HG03280 (cell line): ENCODE results near the gene ERN1.

Source experiments
- ATAC-seq: cut with Tn5 transposase; IDR thresholded peaks from one replicate; pipeline ENCODE4 v1.9.1; 2021; ENCODE audit warnings: mild to moderate bottlenecking, moderate library complexity; ENCODE audit not compliant: unreplicated experiment

Gene ERN1

GRCh38 chr17:64065161-64065560 lies 64.8 kb downstream of the ERN1 start:
- ATAC-seq = no peak

GRCh38 chr17:64064331-64064730 lies 65.6 kb downstream of the ERN1 start:
- ATAC-seq = no peak

- ATAC-seq = no peak
These were observed 66.1 kb downstream of the ERN1 start for GRCh38 chr17:64063766-64064224.

- ATAC-seq = no peak
These were observed 66.9 kb downstream of the ERN1 start for GRCh38 chr17:64063088-64063487.

- peak; percentile 35 for ATAC-seq
These were observed 68.6 kb downstream of the ERN1 start for GRCh38 chr17:64061178-64061898.

- ATAC-seq = no peak
These were observed 69.6 kb downstream of the ERN1 start for GRCh38 chr17:64060331-64060730.

DNA sequence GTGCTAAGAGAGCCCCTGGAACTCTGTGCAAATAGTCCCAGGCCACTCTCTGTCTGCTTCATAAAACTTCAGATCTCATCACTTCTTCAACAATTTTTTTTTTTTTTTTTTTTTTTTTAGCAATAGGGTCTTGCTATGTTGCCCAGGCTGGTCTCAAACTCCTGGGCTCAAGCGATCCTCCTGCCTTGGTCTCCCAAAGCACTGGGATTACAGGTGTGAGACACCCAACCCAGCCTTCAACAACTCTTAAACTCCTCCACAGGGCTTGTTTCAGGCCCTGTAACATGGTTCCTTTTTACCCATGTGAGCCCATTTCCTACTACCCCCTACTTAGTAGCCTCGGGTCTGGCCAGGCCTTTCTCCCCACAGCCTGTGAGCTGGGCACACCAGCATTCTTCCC lies 70.2 kb downstream of the ERN1 start:
- ATAC-seq = no peak

DNA sequence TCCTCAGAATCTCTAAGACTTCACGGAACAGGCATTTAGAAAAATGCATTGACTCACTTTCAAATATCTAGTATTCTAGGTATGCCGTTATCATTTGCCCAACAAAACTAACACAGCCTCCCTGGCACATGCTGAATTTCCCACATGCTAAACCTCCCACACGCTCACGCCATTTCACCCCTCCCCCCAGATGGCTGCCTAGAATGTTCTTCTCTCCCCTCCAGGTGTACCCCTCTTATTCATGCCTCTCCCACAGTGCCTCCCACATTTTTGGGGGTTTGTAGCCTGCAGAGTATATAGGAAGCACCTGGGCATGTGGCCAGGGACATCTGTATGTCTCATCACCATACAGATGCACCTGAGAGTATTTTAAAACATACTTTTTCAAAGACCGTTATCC lies 71.3 kb downstream of the ERN1 start:
- no peak for ATAC-seq

DNA sequence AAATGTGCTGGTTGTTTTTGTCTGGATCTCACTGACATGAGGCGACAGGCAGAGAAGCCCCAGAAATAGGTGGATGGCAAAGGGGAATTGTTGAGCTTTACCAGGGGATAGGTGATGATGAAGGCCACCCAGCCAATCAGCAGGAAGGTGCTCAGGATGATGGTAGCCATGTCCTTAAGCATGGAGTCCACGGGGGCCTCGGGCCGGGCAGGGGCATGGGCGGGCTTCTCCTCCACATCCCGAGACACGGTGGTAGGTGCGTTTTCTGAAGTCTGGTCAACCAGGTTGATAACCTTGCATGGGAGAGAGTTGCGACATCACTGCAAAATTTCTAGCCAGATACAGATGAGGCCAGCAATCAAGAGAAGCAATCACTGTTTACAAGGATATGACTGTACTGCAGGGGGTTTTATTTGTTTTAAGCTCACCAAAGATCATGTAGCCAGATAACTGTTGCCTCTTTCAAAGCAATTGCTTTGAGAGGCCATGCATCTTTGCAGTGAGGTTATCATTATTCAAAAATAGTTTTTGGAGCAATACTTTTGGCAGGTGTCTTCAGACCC lies 72.2 kb downstream of the ERN1 start:
- ATAC-seq = no peak

DNA sequence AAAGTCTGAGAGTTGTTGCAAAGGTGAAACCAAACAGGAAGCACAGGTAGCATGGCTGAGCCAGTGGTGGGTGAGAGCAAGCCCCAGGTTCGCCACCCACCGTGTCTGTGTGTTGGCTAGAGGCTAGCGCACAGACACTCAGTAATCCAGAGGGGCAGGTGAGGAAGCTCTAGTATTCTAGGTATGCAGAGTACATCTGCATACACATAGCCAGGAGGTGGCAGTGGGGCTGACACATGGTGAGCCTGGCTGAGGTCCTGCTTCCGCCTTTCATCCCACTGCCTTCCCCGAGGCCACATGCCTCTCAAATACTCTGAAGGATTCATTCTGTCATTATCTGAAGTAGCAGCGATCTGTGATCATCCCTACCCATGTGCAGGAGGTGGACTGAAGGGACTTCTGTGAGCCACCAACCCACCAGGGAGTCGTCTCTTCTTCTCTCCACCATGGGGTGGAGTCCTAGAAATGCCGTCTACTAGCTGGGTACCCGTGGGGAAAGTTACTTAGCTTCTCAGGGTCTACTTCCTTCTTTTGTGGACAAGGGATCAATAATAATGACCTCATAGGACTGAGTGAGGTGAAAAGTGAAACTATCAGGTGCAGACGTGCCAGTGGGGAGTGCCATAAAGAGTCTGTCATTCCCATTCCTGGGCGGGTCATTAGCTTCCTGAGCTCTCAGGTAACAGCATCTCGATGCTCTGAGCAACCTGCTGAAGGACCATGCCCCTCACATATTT lies 73.5 kb downstream of the ERN1 start:
- peak; percentile 77 for ATAC-seq

DNA sequence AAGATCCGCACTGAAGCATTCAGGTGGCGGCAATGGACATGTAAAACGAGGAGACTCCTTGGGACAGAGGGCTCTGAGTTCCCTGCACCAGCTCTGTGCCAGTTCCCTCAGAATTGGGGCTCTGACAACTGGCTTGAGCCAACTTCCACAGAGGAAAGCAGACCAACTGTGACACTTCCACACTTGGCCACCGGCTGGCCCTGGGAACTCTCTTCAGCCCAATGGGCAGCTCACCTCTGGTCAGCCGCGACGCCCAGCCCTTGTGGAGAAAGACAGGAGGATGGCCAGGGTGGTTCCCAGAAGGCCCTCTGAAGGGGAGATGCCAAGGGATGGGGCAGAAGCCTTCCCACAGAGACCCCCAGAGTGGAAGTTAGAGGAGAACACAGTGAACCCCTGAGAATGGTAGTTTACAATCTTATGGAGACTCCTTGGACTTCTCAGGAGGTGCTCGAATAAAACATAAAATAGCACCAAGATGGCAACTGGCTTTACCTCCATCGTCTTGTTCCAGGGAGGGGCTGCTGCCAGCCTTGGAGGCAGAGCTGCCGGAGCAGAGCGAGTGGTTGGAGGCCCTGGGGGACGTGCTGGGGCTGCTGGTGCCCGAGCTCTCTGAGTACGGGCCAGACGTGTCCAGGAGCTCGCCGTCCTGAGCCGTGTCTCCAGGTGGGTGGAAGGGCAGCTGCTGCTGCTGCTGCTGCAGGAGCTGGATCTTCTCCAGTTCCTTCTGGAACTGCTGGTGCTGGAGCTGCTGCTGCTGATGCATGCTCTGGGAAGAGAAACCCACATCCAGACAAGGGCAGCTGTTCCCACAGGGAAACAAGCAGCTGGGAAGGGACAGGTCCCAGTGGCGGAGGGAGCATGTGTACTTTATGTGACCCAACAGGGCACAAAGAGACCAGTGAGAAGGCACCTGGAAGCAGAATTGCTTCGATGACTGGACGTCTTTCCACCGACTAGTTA lies 74.5 kb downstream of the ERN1 start:
- no peak for ATAC-seq

DNA sequence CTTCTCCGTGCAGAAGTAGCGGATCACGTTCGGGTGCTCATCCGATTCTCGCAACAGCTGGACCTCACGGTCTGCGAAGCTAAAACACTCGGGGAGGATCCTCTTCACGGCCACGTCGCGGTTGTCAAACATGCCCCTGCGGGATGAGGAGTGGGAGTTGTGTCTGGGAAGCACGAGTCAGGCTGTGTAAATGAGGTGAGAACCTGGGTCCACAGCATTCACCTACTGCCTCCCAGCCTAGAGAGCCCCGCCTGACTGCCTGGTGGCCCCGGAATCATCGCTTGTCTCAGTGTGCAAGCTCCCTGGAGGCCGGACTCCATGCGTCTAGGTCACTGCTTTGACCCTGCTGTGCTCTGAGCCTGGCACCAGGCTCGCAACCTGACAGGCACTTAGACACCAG lies 75.6 kb downstream of the ERN1 start:
- no peak for ATAC-seq

GRCh38 chr17:64053101-64053500 lies 76.8 kb downstream of the ERN1 start:
- no peak for ATAC-seq

DNA sequence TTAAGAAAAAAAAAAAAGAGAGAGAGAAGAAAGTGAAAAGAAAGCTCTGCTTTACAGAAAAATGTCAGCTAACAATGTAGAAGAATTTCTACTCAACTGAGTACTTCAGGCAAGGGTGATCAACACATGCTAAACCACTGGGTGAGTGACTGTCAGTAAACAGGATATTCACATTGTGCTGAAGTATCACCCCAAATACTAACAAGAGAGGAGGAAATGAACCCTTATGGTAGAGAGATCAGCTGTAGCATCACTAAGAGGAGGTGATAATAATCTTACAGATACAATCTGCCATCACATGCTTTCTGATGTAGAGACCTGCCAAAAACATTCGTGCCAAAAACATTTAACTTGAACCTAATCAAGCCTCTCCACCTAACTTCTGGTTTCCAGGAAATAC lies 78.8 kb downstream of the ERN1 start:
- no peak for ATAC-seq

GRCh38 chr17:64048805-64049204 lies 81.1 kb downstream of the ERN1 start:
- ATAC-seq = no peak

DNA sequence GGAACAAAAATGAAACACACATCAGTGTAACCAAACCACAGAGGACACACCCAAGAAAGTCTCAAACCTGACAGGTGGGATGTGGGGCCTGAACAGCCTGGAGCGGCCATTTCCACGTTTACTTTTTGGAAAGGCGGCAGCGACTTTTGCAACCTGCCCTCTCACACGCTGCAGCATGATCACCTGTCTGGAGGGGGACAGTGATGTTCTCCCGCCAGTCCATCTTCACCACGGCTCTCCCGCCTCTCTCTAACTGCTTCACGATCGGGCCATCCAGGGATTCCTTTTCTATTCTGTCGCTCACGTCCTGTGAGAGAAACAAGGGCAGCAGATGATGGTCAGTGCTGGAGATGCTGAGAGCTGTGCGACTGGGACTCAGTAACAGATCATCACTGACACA lies 84.8 kb downstream of the ERN1 start:
- no peak for ATAC-seq

- ATAC-seq = no peak
These were observed 87.1 kb downstream of the ERN1 start for GRCh38 chr17:64042700-64043485.

- no peak for ATAC-seq
These were observed 88.0 kb downstream of the ERN1 start for GRCh38 chr17:64041912-64042311.

GRCh38 chr17:64040206-64040605 lies 89.7 kb downstream of the ERN1 start:
- ATAC-seq = no peak

GRCh38 chr17:64039106-64039400 lies 90.9 kb downstream of the ERN1 start:
- no peak for ATAC-seq
